KMS-11 (cell line): Measurements from ENCODE around the gene CDK14.

Experiments used
- H2AFZ ChIP-seq: fragments of 200-600 bp; sonication (generic); 2 replicates; pipeline ENCODE4 v1.6.1; 2016; ENCODE audit warnings: antibody characterized with exemption, mixed run types, low read depth
- H3K27ac ChIP-seq: fragments of 200-600 bp; sonication (generic); 2 replicates; pipeline ENCODE4 v1.6.1; 2016; ENCODE audit warnings: mild to moderate bottlenecking, mixed run types
- H3K27me3 ChIP-seq: fragments of 200-600 bp; sonication (generic); 2 replicates; pipeline ENCODE4 v1.6.1; 2017; ENCODE audit warnings: mild to moderate bottlenecking, low read depth, mixed run types, moderate library complexity; ENCODE audit not compliant: insufficient read depth
- H3K36me3 ChIP-seq: fragments of 200-600 bp; sonication (generic); 2 replicates; pipeline ENCODE4 v1.6.1; 2017; ENCODE audit warnings: mild to moderate bottlenecking, mixed run types; ENCODE audit not compliant: insufficient read depth
- H3K4me1 ChIP-seq: fragments of 200-600 bp; sonication (generic); 2 replicates; pipeline ENCODE4 v1.6.1; 2016; ENCODE audit warnings: mild to moderate bottlenecking, low read depth, mixed run types; ENCODE audit not compliant: poor library complexity, severe bottlenecking
- H3K4me2 ChIP-seq: fragments of 200-600 bp; sonication (generic); 2 replicates; pipeline ENCODE4 v1.7.0; 2016; ENCODE audit warnings: mild to moderate bottlenecking, mixed run types
- H3K4me3 ChIP-seq: fragments of 200-600 bp; sonication (generic); IDR thresholded peaks from 2 replicates; pipeline ENCODE4 v1.6.1; 2017; ENCODE audit warnings: low read depth, low read length, mixed read lengths; ENCODE audit not compliant: insufficient read depth
- H3K79me2 ChIP-seq: fragments of 200-600 bp; sonication (generic); 2 replicates; pipeline ENCODE4 v1.6.1; 2016; ENCODE audit warnings: low read depth, mixed run types; ENCODE audit not compliant: insufficient read depth
- H3K9ac ChIP-seq: fragments of 200-600 bp; sonication (generic); 2 replicates; pipeline ENCODE4 v1.6.1; 2016; ENCODE audit warnings: mild to moderate bottlenecking, mixed run types
- H4K20me1 ChIP-seq: fragments of 200-600 bp; sonication (generic); 2 replicates; pipeline ENCODE4 v1.6.1; 2016; ENCODE audit warnings: mild to moderate bottlenecking, mixed run types; ENCODE audit not compliant: insufficient read depth
- CTCF ChIP-seq: fragments of 200-600 bp; sonication (generic); conservative IDR thresholded peaks from 2 replicates; pipeline ENCODE4 v1.6.1; 2017; ENCODE audit warnings: low read depth, mild to moderate bottlenecking, antibody characterized with exemption, low read length, moderate library complexity, mixed read lengths

Gene CDK14

GRCh38 chr7:91127325-91127724 lies 531.2 kb downstream of the CDK14 start:
- Histone ChIP-seq H3K4me2 (no peak overlapping the region), H4K20me1 (peaks cover 3% of the 10 kb centered on the region; the same call in 1 of the 2 replicates), H3K27me3 (no peaks in the 10 kb centered on the region), H3K4me3 (no peak overlapping the region), H3K27ac (no peak overlapping the region), H3K4me1 (no peaks in the 10 kb centered on the region), H3K79me2 (no peaks in the 10 kb centered on the region), H3K9ac (no peak overlapping the region), H3K36me3 (no peaks in the 10 kb centered on the region), H2AFZ (no peak overlapping the region)
- TF ChIP-seq CTCF = no peak

DNA sequence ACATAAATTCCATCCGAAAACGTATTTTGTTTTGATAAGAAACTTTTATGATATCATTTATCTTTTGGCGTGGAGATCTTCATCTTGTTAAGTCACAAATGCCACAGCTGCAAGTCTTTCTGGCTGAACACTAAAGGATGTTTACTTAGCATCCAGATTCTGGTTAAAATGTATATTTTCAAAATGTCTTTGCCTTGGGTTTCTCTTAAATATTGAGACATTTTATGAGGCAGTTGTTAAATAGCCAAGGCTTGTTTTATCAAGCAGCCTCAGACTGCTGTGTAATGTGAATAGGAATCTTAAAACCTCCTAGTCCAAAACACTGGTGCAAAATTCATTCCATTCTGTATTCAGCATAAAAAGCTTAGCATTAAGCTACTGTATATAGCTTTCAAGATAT lies 531.8 kb downstream of the CDK14 start:
- Histone ChIP-seq H3K27me3 (no peaks in the 10 kb centered on the region), H3K27ac (no peak overlapping the region), H3K4me2 (no peak overlapping the region), H4K20me1 (no peaks in the 10 kb centered on the region), H3K9ac (no peak overlapping the region), H3K4me3 (no peak overlapping the region), H3K4me1 (no peaks in the 10 kb centered on the region), H2AFZ (no peak overlapping the region), H3K36me3 (no peaks in the 10 kb centered on the region), H3K79me2 (no peaks in the 10 kb centered on the region)
- no peak for TF ChIP-seq CTCF

DNA sequence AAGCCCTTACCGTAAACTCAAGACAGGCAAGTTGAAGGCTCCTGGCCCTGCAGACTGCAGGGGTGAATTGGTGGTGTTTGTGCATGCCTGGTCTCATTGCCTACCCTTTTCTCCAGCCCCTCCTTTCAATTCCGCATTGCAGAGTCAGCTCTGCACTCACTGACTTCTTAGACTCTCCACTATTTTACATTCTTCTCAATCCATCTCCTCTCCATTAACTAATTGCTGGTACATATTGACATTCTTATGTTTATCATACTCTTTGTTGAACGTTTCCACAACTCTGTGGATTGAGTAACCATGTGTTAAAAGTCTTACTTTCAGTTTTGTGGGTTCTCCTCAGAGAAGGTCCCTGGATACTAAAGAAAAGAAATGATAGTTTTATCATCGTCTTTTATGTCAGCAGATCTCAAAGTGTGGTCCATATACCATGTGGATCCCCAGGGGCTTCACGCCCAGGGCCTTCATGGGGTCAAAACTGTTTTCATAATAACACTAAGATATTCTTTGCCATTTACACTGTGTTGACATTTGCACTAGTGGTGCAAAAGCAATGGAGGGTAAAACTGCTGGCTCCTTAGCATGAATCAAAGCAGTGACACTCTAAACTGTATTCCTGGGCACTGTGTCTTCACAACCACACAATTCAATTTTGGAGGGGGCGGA lies 532.7 kb downstream of the CDK14 start:
- Histone ChIP-seq H3K27me3 (no peaks in the 10 kb centered on the region), H3K79me2 (no peaks in the 10 kb centered on the region), H3K27ac (no peak overlapping the region), H3K9ac (no peak overlapping the region), H3K4me1 (no peaks in the 10 kb centered on the region), H3K36me3 (no peaks in the 10 kb centered on the region), H3K4me3 (no peak overlapping the region), H2AFZ (no peak overlapping the region), H4K20me1 (no peaks in the 10 kb centered on the region), H3K4me2 (no peak overlapping the region)
- TF ChIP-seq CTCF = no peak

DNA sequence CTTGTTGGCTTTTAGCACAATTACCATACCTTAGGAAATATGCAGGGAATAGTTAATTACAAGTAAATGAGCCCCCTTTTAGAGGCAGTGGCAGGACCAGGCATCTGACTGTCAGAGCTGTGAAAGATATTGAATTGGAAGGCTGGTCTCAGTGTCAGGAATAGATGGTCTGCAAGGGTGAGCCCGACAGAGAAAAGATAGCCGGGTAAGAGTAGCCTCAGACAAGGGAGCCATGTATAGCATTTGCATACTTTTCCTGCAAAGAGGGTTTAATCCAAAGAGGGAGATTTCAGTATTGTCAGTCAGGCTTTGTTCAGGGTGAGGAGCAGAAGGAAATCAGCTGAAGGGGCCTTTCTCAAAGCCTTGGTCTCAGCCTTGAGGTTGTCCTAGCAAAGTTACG lies 539.2 kb downstream of the CDK14 start:
- H3K4me1 ChIP-seq = no peaks in the 10 kb centered on the region
- no peak overlapping the region for H2AFZ ChIP-seq
- H3K79me2 ChIP-seq = no peaks in the 10 kb centered on the region
- H4K20me1 ChIP-seq = no peaks in the 10 kb centered on the region
- no peak overlapping the region for H3K9ac ChIP-seq
- no peak overlapping the region for H3K27ac ChIP-seq
- no peaks in the 10 kb centered on the region for H3K27me3 ChIP-seq
- no peaks in the 10 kb centered on the region for H3K36me3 ChIP-seq
- no peak for TF ChIP-seq CTCF
- no peak overlapping the region for H3K4me2 ChIP-seq
- H3K4me3 ChIP-seq = no peak overlapping the region
